GM19463 (cell line): Measurements from ENCODE around the gene FAM168A.

Experiments used
- ATAC-seq: cut with Tn5 transposase; IDR thresholded peaks from one replicate; pipeline ENCODE4 v1.9.1; 2021; ENCODE audit warnings: mild to moderate bottlenecking, moderate library complexity; ENCODE audit not compliant: unreplicated experiment

FAM168A gene, protein sequence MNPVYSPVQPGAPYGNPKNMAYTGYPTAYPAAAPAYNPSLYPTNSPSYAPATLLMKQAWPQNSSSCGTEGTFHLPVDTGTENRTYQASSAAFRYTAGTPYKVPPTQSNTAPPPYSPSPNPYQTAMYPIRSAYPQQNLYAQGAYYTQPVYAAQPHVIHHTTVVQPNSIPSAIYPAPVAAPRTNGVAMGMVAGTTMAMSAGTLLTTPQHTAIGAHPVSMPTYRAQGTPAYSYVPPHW

DNA sequence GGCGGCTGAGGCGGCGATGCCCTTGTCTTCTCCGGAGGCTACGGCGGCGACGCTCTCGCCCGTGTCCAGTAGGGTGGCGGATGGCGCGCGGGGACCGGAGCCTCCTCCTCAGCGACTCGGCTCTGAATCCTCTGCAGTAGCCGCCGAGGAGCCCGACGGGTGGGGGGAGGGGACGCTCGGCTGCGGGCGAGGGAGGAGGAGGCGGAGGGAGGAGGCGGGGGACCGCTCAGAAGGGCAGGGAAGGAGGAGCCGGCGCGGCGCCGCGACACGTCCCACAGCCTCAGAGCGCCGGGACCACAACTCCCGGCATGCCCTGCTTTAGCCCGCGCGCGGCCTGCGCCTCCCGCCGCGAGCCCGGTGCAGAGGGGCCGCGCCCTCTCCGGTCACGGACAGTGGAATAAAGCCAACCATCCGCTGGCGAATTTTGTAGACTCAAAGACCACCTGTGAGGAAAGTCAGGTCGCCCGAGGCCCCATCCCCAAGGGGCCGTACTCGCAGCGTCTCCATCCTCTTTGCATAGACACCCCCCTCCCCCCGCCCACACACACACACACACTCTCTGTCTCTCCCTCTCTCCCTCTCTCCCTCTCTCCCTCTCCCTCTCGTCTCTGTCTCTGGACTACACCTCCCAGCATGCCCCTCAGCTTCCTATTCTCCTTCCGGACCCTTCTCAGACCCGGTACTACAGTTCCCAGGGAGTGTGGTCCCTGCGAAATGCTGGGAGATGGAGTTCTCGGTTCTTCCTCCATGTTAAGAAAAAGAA is at the start of gene FAM168A:
FAM168A (minus strand) TSS at position 157 of the 763 bp plus-strand sequence. CDS start 129,638 bp downstream, outside the sequence.
- ATAC-seq, result peak; percentile 94

DNA sequence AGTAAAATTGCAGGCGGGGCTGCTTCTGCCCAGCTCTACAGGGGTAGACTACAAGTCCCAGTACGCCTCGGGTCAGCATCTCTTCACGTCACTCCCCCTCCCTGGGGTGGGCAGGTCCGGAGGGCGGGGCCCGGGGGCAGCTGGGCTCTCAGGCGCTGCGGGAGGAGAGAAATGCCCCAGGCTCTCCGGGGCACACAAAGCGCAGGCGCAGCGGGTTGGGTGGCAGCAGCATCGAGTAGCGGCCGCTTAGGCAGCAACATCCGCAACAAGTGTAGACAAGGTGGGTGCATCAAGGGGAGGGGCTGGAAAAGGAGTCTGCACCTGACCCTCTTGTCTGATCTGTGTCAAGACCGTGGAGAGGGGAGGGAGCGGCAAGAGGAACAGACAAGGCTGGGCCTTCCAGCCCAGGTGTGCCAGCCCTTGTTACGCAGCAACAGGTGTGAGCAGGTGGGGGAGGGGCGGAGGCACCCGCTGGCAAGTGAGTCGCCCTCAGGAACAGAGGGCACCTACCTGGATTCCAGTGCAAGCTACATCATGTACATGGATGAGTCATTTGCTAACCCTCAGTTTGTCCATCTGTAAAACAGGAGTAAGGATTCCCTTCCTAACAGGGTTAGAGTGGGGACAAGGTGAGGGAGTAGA is 49.7 kb upstream of the FAM168A start:
- peak; percentile 96 for ATAC-seq

DNA sequence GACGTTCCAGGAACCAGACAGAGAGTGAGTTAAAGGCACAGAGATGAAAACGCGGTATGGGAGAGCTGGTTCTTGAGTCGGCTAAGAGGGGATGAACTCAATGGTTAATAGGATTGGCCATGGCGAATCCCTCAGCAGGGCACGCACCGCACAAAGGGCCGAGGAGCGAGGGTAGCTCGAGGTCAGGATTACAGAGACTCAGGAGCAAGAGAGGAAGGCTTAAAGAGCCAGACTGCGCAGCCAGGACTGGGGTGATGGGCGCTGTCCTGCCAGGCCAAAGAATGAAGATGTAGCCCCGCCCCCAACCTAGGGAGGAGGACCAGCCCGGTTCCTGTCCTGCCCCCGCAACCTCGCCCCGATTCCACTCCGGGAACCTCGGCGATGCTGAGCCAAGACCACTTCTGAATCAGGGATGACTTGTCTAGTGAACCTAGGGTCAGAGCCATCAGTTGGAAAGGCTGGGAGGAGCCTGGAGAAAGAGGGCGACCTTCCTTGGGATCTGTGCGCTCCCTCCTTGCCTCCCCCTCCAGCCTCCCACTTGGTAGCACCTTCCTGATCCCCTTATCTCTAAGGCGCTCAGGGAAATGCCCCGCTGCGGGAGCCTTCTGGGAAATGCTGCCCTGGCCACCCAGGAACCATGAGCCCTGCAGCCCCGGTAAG is 48.2 kb upstream of the FAM168A start, which contains the start of gene PLEKHB1:
PLEKHB1 (plus strand) TSS at position 610 of the 660 bp plus-strand sequence; CDS start at position 638, 28 bp downstream.
- ATAC-seq, result no peak

DNA sequence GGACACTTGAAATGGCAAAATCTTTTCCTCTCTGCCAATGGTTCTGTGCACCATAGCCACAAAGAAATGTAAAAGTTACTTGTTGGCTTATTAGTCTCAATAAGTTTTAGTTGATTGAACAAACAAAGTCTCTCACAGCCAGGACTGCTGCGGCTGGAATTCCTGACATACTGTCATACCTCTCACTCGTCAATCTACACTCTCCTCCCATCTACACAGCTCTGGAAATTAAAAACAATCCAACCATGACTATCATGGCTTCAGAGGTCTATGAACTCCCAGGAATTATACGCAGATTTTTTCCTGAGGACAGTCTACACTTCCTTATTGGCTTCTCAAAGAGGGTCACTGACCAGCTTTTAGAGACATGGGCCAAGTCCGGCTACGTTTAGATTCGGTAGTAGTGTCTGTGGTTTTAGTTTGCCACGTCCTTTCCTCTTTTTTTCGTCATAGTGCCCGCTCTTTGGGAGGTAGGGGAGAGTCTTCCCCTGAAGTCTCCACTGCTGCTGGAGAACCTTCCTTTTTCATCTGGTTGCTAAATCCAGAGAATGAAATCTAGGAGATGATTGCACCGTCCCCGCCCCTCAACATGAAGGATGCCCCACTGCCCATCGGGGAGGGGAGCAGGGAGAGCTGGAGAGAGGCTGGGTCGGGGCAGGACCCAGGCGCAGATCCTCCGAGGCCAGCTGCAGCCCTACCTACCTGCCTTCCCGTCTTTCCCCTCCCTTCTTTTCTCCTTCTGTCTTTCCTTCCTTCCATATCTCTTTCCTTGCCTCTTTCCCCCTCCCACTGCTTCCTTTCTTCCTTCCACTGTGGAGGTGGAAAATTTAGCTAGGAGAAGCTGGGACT is 47.4 kb upstream of the FAM168A start:
- no peak for ATAC-seq

DNA sequence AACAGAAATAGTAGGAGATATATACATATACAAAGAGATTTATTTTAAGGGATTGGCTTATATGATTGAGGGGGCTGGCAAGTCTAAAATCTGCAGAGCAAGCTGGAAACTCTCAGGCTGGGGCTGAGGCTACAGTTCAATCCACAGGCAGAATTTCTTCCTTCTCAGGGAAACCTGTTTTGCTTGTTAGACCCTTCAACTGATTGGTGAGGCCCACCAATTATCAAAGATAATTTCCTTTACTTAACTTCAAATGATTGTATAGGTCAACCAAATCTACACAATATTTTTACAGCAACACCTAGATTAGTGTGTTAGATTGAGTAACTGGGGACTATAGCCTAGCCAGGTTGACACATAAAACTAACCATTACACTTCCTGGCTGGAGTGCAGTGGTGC is 43.8 kb upstream of the FAM168A start:
- no peak for ATAC-seq

DNA sequence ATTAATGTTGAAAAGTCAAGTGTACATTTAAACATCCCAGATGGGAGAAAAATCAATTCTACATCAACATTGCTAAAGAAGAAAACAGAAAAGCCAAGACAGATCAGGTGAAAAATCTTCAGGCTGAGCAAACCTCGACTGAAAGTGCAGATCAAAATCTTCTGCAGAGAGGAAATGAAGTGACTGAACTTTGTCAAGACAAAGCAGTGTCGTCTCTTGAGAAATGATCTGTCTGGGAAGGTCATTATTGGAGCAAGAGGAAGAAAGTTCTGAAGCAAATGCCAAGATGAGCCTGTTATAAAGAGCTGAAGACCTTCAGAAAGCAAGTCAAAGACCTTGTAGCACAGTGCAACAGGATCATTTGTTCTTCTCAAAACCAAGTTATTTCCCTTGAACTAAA is 42.7 kb upstream of the FAM168A start:
- ATAC-seq, result no peak

DNA sequence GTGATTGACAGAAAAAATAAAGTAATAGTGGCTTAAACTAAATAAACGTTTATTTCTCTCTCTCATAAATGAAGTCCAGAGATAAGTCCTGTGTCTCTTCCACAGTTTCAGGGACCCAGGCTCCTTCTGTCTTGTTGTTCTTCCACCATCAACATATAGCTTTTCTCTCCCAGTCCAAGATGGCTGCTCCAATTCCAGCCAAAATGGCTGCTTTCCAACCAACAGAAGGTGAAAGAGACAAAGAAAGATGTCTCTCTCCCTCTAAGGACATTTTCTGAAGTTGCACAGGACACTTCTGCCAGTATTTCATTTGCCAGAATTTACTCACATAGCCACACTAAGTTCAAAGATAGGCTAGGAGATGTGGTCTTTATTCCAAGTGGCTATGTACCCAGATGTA is 39.1 kb upstream of the FAM168A start:
- no peak for ATAC-seq

DNA sequence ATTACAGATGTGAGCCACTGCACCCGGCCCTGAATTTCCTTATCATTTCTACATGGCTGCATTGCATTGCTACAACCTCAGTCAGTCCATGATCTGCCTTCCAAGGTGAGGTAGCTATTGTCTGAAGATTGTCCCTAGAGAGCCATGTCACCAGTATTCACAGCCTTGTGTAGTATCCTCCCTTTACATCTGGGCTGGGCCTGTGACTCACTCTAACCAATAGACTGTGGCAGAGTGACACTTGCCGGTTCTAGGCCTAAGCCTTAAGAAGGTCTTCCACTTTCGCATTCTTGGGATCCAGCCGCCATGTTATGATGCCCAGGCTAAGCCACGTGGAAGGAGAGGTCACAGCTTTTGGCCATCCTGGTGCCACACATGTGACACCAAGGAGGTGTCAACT is 38.3 kb upstream of the FAM168A start:
- no peak for ATAC-seq

DNA sequence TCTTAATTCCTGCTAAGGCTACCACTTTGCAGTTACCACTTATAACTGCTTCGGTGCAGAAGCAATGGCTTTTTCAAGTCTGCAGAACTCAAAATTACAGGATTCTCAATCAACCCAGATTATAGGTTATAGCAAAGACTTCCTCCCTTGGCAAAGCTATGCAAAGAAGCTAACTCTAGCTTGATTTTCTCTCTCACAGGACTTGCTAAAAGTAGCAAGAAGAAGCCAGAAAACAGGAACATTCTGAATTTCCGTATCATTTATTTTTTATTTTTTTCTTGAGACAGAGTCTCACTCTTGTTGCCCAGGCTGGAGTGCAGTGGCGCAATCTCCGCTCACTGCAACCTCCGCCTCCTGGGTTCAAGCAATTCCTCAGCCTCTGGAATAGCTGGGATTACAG is 37.8 kb upstream of the FAM168A start:
- ATAC-seq, result no peak

DNA sequence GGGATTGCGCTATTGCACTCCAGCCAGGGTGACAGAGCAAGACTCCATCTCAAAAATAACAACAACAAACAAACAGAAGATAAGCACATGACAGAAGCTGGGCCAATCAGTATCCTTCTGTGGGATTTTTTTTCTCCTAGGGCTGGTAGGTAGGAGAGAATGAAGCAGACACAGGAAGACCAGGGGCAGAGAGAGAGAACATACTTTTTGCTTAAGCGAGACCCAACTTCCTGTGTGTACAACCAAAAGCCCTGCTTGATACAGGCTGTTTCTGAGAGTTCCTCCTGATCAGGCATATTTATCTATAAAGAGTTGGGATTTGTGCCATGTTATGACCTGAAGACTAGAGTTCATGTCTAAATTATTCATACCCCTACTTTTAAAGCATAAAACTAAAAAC is 36.1 kb upstream of the FAM168A start:
- ATAC-seq, result no peak

DNA sequence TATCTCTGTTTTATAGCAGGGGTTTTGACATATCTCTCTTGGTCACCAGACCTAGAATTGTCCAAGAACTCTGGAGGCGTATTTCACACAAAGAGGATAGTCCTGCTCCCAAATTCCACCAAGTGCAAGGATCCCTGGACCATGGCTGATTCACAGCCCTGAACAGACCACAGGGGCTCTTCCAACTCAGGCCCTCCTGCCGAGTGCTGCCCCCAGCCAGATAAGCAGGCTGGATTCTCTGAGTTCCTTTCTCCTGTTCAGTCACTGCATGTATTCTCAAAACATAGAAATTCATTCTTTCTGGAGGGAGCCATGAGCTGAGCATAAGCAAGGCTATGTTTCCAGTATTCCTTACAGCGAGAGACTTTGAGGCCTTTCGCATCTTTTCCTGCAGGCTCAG is 35.1 kb upstream of the FAM168A start:
- ATAC-seq, result no peak

DNA sequence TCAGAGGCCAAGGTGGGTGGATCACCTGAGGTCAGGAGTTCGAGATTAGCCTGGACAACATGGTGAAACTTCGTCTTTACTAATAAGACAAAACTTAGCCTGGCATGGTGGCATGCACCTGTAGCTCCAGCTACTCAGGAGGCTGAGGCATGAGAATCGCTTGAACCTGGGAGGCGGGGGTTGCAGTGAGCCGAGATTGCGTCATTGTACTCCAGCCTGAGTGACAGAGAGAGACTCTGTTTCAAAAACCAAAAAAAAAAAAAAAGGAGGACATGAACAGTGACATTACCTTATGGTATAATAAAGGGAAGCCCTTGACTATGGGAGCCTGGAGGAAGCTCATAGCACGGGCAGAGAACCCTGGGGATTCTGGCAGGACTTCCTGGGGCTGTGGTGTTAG is 32.0 kb upstream of the FAM168A start:
- ATAC-seq, result no peak

DNA sequence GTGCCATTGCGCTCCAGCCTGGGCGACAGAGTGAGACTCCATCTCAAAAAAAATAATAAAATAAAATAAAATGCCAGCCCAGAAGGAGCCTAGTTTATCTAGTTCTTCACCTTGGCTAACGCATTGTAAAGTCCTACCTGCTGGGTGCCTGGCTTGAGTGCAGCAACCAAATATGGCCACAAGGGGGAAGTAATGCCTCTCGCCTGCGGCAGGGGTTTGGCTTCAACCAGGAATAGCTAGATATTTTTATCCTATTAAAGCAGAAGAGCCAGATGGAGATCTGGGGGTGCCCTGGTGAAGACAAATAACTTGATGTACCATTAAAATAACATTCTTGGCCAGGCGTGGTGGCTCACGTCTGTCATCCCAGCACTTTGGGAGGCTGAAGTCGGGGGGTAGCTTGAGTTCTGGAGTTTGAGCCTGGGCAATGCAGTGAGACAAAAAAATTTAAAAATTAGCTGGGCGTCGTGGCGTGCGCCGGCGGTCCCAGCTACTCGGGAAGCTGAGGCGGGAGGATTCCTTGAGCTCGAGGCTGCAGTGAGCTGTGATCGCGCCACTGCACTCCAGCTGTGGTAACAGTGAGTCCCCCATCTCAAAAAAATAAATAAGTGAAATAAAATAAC is 27.9 kb upstream of the FAM168A start:
- no peak for ATAC-seq

DNA sequence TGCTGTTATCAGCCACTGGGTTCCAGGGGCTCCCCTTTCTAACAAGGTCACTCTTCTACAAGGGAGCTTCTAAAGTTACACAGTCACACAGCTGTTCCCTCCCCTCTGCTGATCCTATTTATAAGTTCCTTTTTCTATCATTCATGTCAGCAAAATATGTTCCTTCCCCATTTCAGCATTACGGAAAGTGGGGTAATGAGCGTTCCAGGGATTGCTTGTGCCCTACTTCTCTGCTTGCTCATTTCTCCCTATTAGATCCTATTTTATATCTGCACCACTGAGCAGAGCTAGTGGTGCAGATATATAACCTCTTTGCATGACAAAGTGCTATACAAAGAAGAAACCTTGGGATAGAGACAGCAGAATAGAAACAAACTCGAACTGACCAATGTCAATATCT is 25.8 kb upstream of the FAM168A start:
- ATAC-seq, result no peak

DNA sequence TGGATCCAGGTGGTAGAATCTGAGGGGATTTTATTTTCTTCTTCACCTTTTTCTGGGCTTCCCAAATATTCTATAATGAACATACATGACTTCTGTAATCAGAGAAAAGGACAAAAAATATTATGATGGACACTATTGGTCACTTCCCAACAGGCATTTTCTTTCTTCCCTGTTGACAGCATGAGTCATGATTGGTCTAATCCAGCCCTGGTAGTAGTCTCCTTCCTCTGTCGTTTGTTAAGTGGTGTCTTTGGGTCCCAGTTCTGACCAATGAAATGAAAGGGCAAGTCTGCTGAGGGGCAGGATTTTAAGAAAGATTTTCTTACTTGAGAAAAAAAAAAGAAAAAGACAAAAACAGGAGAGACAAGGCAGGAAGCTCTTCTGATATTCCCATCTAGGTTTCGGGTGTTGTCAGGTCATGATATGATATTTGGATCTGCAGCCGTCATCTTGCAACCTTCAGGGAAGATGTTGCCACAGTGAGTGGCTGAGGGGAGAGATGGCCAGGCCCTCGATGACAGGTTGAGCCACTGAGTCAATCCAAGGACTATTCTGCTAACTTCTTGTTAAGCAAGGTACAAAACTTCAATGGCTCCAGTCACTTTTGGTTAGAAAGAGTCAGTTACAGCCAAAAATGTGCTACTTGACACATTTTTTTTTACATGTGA is 25.1 kb upstream of the FAM168A start:
- ATAC-seq, result no peak

DNA sequence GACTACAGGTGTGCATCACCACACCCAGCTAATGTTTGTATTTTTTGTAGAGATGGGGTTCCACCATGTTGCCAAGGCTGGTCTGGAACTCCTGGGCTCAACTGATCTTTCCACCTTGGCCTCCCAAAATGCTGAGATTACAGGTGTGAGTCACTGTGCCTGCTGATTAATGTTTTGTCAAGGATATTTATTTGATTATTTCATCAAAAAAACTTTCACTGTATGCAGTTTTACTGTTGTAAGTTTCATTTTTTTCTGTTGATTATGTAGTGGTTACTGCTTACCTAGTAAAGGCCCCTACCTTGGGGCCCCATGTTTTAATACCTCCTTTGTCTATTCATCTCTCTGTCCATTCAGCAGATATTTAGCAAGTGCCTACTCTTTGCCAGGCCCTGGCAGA is 16.7 kb upstream of the FAM168A start:
- ATAC-seq, result no peak

DNA sequence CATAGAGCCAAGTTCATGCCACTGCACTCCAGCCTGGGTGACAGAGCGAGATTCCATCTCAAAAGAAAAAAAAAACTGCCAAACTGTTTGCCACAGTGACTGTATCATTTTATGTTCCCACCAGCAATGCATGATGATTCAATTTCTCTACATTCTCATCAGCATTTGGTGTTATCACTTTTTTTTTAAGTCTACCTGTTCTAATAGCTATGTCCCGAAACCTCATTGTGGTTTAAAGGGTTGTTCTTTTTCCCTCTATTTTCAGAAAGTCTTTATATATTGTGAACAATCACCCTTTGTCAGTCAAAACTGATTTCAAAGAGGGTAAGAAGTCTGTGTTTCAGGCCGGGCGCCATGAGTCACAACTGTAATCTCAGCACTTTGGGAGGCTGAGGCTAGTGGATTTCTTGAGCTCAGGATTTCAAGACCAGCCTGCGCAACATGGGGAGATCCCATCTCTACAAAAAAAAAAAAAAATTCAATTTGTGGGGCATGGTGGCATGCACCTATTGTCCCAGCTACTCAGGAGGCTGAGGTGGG is 14.8 kb upstream of the FAM168A start:
- ATAC-seq, result no peak

DNA sequence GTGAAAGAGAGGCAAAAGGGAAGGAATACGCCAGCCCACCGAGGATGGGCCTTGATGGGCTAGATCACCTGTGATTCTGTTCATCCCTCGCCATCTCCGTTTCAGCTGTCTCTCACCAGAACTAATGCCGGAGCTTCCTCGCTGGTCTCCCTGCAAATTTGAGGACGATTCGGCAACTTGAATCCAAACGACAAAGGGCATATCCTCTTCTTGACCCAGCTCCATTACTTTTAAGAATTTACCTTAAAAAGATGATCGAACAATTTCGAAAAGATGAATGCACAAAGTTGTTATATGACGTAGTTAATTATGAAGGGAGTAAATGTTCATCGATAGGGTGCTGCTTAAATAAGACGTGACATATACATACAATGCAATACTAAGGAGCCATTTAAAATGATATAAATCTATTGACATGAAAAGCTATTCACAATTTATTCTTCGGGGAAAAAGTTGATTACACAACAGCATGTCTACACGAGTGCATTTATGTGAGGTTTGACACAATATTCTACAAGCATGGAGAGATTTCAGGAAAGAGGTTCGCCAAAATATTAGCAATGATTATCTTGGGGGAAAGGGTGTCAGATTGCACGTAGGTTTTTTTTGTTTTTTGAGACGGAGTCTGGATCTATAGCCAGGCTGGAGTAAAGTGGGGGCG is 937 bp upstream of the FAM168A start:
- ATAC-seq, result peak; percentile 7
